GM12892 (cell line): ENCODE results near the gene PPFIBP2.
A peak's percentile ranks its signal among the peaks of the same experiment; 100 is the strongest.

Experiments used
- DNase-seq: peaks from one replicate; pipeline ENCODE4 v3.0.0; 2011; ENCODE audit not compliant: insufficient read length
- FAIRE-seq: peaks from 2 replicates; lab custom pipeline; 2011; peaks lifted over from hg19 to GRCh38; lab: Jason Lieb, UNC
- POLR2A ChIP-seq: IDR thresholded peaks from 2 replicates; pipeline ENCODE4 v1.6.1; 2011; ENCODE audit warnings: low read depth, low read length, control low read depth
- POLR2AphosphoS5 ChIP-seq: IDR thresholded peaks from 2 replicates; pipeline ENCODE4 v1.6.1; 2011; ENCODE audit warnings: low read depth, low read length, control low read depth
- TAF1 ChIP-seq: IDR thresholded peaks from 2 replicates; pipeline ENCODE4 v1.6.1; 2011; ENCODE audit warnings: low read depth, mild to moderate bottlenecking, control low read depth, low read length, borderline replicate concordance

The PPFIBP2 gene

GRCh38 chr11:7575841-7576725 lies 62.3 kb downstream of the PPFIBP2 start:
- TF ChIP-seq POLR2AphosphoS5 = no peak
- no peak for TF ChIP-seq TAF1
- no peak for TF ChIP-seq POLR2A
- DNase-seq = no peak
- peak; percentile 82 for FAIRE-seq

GRCh38 chr11:7576726-7577290 lies 63.0 kb downstream of the PPFIBP2 start:
- TF ChIP-seq TAF1 (no peak), POLR2AphosphoS5 (no peak), POLR2A (no peak)
- FAIRE-seq (no peak), DNase-seq (no peak)

- no peak for TF ChIP-seq POLR2A
- TF ChIP-seq TAF1 = no peak
- TF ChIP-seq POLR2AphosphoS5 = no peak
- FAIRE-seq = peak; percentile 76
- no peak for DNase-seq
Measured at GRCh38 chr11:7577291-7578190, 63.7 kb downstream of the PPFIBP2 start.

GRCh38 chr11:7578276-7578955 lies 64.6 kb downstream of the PPFIBP2 start:
- no peak for DNase-seq
- FAIRE-seq = no peak
- TF ChIP-seq POLR2AphosphoS5 (no peak), TAF1 (no peak), POLR2A (no peak)

- FAIRE-seq (no peak), DNase-seq (no peak)
- no peak for TF ChIP-seq POLR2A
- no peak for TF ChIP-seq POLR2AphosphoS5
- TF ChIP-seq TAF1 = no peak
Measured at GRCh38 chr11:7579361-7579791, 65.6 kb downstream of the PPFIBP2 start.

GRCh38 chr11:7581021-7581590 lies 67.3 kb downstream of the PPFIBP2 start:
- TF ChIP-seq POLR2AphosphoS5 (no peak), POLR2A (no peak), TAF1 (no peak)
- DNase-seq (no peak), FAIRE-seq (no peak)

GRCh38 chr11:7582338-7582985 lies 68.7 kb downstream of the PPFIBP2 start:
- FAIRE-seq (no peak), DNase-seq (no peak)
- TF ChIP-seq POLR2AphosphoS5 (no peak), TAF1 (no peak), POLR2A (no peak)

GRCh38 chr11:7583248-7583647 lies 69.4 kb downstream of the PPFIBP2 start:
- DNase-seq = no peak
- peak; percentile 5 for FAIRE-seq
- no peak for TF ChIP-seq TAF1
- TF ChIP-seq POLR2AphosphoS5 = no peak
- no peak for TF ChIP-seq POLR2A

- TF ChIP-seq POLR2A (no peak), POLR2AphosphoS5 (no peak), TAF1 (no peak)
- FAIRE-seq (peak; percentile 9), DNase-seq (no peak)
Measured at GRCh38 chr11:7584910-7585309, 71.1 kb downstream of the PPFIBP2 start.

- TF ChIP-seq POLR2A (no peak), TAF1 (no peak), POLR2AphosphoS5 (no peak)
- DNase-seq (no peak), FAIRE-seq (no peak)
Measured at GRCh38 chr11:7585816-7586215, 72.0 kb downstream of the PPFIBP2 start.
